HL-60 (cell line): ENCODE data around the gene DYNC1LI1.

Experiments used
- CTCF ChIP-seq: IDR thresholded peaks from one replicate; pipeline ENCODE4 v1.5.1; 2011; ENCODE audit warnings: low read length, control low read depth, inconsistent platforms; ENCODE audit not compliant: insufficient read depth
- GABPA ChIP-seq: IDR thresholded peaks from 2 replicates; pipeline ENCODE4 v1.6.1; 2012; ENCODE audit warnings: low read depth
- POLR2AphosphoS5 ChIP-seq: IDR thresholded peaks from 2 replicates; pipeline ENCODE4 v1.6.1; 2012; ENCODE audit warnings: low read depth
- SPI1 ChIP-seq: IDR thresholded peaks from 2 replicates; pipeline ENCODE4 v1.6.1; 2012; ENCODE audit warnings: low read depth, mild to moderate bottlenecking, borderline replicate concordance
- TF ChIP-seq, protein P1 (sequence below): IDR thresholded peaks from 2 replicates; pipeline ENCODE4 v1.6.1; 2012; ENCODE audit warnings: low read depth; ENCODE audit not compliant: insufficient replicate concordance

DNA sequence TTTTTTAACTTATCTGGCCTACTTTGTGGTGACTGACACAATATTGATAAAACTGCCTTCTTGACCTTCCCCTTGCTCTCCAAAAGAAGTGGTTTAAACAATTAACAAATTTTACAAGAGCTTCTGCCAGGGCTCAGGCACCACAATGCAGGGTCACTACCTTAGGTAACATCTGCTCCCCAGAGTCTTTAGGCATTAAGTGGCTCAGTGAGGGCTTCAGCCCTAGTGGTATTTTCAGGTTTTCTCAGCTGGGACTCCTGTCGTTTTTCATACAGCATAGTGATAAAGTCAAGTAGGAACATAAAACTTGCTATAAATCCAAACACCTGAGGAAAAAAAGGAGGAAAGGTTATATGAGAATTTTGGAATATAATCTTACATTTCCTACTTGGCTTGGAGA lies 86.9 kb downstream of the DYNC1LI1 start:
- TF ChIP-seq CTCF, result no peak
- no peak for TF ChIP-seq GABPA
- TF ChIP-seq, protein P1, sequence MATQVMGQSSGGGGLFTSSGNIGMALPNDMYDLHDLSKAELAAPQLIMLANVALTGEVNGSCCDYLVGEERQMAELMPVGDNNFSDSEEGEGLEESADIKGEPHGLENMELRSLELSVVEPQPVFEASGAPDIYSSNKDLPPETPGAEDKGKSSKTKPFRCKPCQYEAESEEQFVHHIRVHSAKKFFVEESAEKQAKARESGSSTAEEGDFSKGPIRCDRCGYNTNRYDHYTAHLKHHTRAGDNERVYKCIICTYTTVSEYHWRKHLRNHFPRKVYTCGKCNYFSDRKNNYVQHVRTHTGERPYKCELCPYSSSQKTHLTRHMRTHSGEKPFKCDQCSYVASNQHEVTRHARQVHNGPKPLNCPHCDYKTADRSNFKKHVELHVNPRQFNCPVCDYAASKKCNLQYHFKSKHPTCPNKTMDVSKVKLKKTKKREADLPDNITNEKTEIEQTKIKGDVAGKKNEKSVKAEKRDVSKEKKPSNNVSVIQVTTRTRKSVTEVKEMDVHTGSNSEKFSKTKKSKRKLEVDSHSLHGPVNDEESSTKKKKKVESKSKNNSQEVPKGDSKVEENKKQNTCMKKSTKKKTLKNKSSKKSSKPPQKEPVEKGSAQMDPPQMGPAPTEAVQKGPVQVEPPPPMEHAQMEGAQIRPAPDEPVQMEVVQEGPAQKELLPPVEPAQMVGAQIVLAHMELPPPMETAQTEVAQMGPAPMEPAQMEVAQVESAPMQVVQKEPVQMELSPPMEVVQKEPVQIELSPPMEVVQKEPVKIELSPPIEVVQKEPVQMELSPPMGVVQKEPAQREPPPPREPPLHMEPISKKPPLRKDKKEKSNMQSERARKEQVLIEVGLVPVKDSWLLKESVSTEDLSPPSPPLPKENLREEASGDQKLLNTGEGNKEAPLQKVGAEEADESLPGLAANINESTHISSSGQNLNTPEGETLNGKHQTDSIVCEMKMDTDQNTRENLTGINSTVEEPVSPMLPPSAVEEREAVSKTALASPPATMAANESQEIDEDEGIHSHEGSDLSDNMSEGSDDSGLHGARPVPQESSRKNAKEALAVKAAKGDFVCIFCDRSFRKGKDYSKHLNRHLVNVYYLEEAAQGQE, result no peak
- no peak for TF ChIP-seq POLR2AphosphoS5
- TF ChIP-seq SPI1, result no peak
